GM08714 (cell line): ENCODE results near the gene S100A5.
"Not testable (repeated sequence)": the region's sequence is repeated elsewhere in the genome, so short reads cannot be mapped to it uniquely, and the experiment has no call there.

ENCODE experiments used
- H3K4me3 ChIP-seq: fragments of 200-500 bp; sonication (Bioruptor generic); 2 replicates; pipeline ENCODE4 v1.5.1; 2014; ENCODE audit warnings: mild to moderate bottlenecking, low read length, inconsistent platforms
- ZNF274 ChIP-seq: IDR thresholded peaks from 2 replicates; pipeline ENCODE4 v1.6.1; 2012; ENCODE audit warnings: mild to moderate bottlenecking, low read depth, low read length

The S100A5 gene

DNA sequence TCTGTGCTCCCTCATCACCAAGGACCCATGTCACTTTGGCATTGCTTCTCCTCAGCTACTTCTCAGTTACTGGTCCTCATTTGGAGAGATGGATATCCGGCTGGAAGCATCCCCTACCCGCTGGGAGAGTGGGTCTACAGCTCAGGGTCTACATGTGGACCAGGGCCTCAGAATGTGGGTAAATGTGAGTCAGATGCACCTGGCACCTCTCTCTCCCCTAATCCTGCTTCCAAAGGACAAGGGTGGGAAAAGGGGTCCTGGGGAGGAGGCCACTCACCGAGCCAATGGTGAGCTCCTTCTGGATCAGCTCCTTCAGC is 5.9 kb downstream of the S100A5 start:
- TF ChIP-seq ZNF274: no peak
- no peak overlapping the region for H3K4me3 ChIP-seq

DNA sequence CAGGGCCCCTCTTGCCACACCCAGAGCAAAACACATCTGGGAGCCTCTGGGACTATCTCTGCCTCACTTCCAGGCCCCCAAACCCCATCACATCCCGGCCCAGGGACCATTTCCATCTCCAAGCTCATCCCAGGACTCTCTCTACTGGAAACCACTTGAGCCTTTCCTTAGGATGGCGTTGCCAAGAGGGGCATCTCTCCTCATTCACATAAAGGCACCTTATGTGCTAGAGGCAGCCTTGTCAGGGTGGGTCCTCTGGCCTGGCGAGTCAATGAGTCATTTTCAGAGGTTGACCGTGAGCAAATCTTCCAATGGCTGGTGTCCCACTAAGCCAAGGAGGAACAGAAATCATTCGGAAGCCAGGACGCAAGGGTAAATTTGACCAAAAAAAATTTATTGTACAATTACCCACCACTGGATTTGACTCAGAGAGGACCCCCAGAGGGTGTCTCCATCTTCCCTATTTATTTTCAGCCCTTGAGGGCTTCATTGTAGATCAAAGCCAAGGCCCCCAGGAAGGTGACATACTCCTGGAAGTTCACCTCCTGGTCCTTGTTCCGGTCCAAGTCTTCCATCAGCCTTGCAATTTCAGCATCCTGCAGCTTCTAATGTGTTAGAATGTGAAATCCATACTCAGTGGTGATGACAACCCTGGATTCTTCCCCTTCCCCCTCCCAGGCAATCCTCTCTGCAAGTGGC is 6.4 kb downstream of the S100A5 start:
- H3K4me3 ChIP-seq: no peak overlapping the region

GRCh38 chr1:153533689-153534201 is 7.0 kb downstream of the S100A5 start:
- no peak overlapping the region for H3K4me3 ChIP-seq

More for the DNA sequence above, 6.4 kb downstream of the S100A5 start:
- TF ChIP-seq ZNF274: no peak

GRCh38 chr1:153532769-153533599 is 7.8 kb downstream of the S100A5 start:
- TF ChIP-seq ZNF274: no peak
- no peak overlapping the region for H3K4me3 ChIP-seq

More at GRCh38 chr1:153533689-153534201, 7.0 kb downstream of the S100A5 start:
- TF ChIP-seq ZNF274: no peak

- no peak overlapping the region for H3K4me3 ChIP-seq
- TF ChIP-seq ZNF274: no peak
Observed at GRCh38 chr1:153532181-153532580, 8.6 kb downstream of the S100A5 start.

- H3K4me3 ChIP-seq: no peak overlapping the region
- TF ChIP-seq ZNF274: no peak
Observed at GRCh38 chr1:153531638-153532037, 9.1 kb downstream of the S100A5 start.

DNA sequence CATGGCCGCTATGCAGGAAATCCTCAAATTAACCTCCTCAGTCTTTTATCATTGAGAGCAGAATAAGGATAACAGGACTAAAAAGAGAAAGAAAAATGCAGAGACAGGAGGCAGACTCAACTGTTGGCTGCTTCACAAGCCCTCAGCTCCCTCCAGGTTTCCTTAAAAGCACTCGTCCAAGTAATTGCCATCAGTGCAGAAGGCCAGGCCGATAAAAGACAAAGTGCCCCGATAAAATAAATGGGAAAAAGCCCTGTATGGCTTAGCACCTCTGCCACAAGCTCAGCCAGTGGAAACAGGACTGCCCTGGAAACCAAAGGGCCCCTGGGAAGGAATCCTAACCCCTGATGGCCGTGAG is 13.1 kb downstream of the S100A5 start:
- no peak overlapping the region for H3K4me3 ChIP-seq
- no peak for TF ChIP-seq ZNF274

DNA sequence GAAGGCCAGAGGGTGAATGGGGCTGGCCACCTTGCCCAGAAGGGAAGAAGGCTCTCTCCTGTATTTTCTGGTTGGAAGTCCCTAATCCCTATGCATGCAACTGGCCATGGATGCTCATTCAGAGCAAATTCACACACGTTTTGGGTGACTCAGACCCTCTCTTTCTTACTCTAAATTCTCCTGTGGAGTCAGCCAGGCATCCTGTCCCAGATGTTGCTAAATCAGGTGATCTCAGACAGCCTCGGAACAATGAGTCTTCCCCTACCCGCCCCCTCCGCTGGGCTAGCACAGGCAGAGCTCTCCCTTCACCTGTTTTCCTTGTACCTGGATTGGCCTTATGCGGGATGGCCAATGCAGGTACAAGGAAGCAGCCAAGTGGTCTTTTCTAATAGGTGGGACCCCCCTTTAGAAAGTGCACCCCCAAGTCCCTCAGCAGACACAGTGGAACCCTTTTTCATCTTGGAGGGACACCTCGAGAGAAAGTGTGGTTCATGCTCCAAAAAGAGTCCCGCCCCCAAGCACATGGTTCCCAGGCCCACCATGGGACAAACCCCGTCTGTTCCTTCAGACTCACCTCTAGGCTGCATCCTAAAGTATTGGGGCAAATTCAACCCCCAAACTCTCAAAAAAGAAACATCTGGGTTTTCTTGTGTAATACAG is 13.6 kb downstream of the S100A5 start:
- TF ChIP-seq ZNF274: no peak
- no peak overlapping the region for H3K4me3 ChIP-seq

DNA sequence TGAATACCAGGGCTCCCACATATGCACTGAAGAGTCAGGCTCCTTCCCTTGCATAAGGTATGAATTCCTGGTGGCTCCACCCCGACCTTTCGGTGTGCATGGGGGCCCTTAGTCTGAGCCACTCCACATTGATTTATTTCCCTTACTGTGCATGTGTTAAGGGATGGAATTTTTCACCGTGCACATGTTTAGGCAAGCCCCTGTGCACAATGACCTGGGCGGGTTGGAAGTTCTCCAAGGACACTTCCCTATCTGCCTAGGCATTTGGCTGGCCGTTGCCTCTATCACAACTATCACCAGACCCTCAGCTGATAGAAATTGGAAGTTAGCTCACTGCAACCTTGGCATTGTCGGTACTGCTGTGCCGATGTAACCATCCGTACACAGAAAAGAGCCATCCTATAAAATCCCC is 14.6 kb downstream of the S100A5 start:
- no peak for TF ChIP-seq ZNF274
- H3K4me3 ChIP-seq: no peak overlapping the region

DNA sequence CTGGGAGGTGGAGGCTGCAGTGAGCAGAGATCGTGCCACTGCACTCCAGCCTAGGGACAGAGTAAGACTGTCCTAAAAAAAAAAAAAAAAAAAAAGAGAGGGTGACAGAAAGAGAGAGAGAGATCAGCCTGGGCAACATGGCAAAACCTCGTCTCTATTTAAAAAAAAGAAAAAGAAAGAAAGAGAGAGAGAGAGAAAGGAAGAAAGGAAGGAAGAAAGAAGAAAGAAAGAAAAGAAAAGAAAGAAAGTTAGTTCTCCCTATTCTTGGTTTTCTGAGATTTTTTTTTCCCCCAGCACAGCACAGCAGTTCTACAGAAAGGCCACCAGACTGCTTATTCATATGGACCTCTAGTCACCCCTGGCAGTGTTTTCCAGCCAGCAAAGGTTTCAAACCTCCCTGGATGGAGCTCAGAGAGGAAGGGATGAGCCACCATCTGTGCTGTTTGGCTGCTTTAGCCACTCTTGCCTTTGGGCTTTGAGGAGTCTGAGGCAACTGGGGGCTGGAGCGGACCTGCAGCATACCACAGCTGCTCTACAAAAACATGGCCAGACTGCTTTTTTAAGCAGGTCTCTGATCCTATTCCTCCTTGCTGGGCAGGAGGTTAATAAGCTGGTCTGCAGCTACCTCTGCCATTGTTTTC is 15.5 kb downstream of the S100A5 start:
- no peak for TF ChIP-seq ZNF274
- H3K4me3 ChIP-seq: no peak overlapping the region

DNA sequence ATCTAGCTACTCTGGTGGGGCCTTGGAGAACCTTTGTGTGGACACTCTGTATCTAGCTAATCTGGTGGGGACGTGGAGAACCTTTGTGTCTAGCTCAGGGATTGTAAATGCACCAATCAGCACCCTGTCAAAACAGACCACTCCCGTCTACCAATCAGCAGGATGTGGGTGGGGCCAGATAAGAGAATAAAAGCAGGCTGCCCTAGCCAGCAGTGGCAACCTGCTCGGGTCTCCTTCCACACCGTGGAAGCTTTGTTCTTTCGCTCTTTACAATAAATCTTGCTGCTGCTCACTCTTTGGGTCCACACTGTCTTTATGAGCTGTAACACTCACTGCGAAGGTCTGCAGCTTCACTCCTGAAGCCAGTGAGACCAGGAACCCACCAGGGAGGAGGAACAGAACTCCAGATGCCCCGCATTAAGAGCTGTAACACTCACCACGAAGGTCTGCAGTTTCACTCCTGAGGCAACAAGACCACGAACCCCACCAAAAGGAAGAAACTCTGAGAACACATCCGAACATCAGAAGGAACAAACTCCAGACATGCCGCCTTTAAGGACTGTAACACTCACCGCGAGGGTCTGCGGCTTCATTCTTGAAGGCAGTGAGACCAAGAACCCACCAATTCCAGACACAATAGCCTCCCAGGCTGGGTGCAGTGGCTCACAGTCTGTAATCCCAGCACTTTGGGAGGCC is 18.2 kb downstream of the S100A5 start:
- not testable (repeated sequence) for H3K4me3 ChIP-seq

GRCh38 chr1:153521808-153522207 is 18.9 kb downstream of the S100A5 start:
- H3K4me3 ChIP-seq: not testable (repeated sequence)

DNA sequence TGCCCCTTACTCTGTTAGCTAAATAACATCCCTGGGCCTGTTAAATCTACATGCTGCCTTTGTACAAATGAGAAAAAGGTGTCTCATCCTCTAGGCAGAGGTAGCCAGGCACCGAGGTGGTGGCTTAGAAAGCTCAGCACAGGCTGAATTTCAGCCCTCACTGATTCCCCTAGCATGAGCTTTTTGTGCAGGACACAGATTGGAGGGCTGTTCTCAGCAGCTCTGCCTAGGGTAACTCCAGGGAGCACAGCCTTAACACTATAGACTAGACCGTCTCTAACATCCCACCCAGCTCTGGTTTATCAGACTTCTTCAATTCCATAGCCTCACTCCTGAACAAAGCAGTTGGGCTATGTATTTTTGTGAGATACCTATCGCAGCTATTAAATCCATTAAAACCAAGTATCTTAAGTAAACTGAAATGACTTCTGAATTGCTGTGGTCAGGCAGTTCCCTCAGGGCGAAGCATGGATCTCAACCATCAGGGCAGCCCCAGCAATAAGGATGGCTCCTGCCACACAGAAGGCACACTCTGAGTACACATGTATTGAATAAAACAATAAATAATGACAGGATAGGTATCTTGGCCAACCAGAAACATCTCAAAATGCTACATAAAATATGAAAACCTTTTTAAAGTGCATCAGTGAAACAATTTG is 19.8 kb downstream of the S100A5 start:
- TF ChIP-seq ZNF274: no peak
- H3K4me3 ChIP-seq: no peak overlapping the region

DNA sequence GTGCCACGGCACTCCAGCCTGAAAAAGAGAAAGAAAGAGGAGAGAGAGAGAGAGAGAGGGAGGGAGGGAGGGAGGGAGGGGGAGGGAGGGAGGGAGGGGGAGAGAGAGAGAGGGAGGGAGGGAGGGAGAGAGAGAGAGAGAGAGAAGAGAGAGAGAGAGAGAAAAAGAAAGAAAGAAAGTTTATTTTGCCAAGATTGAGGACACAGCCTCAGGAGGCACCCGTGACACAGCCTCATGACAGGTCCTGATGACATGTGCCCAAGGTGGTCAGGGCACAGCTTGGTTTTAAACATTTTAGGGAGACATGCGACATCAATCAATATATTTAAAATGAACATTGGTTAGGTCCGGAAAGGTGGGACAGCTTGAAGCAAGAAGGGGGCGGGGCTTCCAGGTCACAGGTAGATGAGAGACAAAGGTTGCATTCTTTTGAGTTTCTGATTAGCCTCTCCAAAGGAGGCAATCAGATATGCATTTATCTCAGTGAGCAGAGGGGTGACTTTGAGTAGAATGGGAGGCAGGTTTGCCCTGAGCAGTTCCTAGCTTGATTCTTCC is 20.5 kb downstream of the S100A5 start:
- H3K4me3 ChIP-seq: not testable (repeated sequence)
